Spinal cord (tissue), 10 donors: ENCODE results near the gene MYO1B. TPM values are rescaled to one million over a fixed set of nuclear protein-coding genes. Genes with fewer than 3 reads are reported as not detected.

ENCODE experiments used
- DNase-seq, 6 donors: peaks; one replicate each; pipeline versions ENCODE4 v3.0.0 to v3.0.0-alpha.2; 2013 to 2015; ENCODE audit warnings: low spot score in 6 of 6, low read depth in 4 of 6
- H3K27ac ChIP-seq: one replicate; pipeline ENCODE4 v1.5.1; 2013; ENCODE audit warnings: low read depth, low read length, control low read depth
- H3K27me3 ChIP-seq: one replicate; pipeline ENCODE4 v1.6.1; 2013; ENCODE audit warnings: low read length; ENCODE audit not compliant: control insufficient read depth, insufficient read depth
- H3K36me3 ChIP-seq: one replicate; pipeline ENCODE4 v1.6.1; 2013; ENCODE audit warnings: low read length; ENCODE audit not compliant: control insufficient read depth, insufficient read depth
- H3K4me1 ChIP-seq: one replicate; pipeline ENCODE4 v1.6.1; 2013; ENCODE audit warnings: low read length; ENCODE audit not compliant: control insufficient read depth, insufficient read depth
- H3K4me3 ChIP-seq: one replicate; pipeline ENCODE4 v1.5.1; 2013; ENCODE audit warnings: low read depth, low read length, control low read depth
- H3K9me3 ChIP-seq: one replicate; pipeline ENCODE4 v1.6.1; 2013; ENCODE audit warnings: low read length; ENCODE audit not compliant: control insufficient read depth, insufficient read depth
- WGBS: methylation state at CpG from one replicate; pipeline ENCODE4 v1.1.5; 2013; ENCODE audit warnings: missing lambda C conversion rate; ENCODE audit not compliant: insufficient coverage; 5-methylcytosine and 5-hydroxymethylcytosine counted together
- polyA plus RNA-seq, 2 donors: library from polyadenylated mRNA; unstranded; fragments of 120-200 nt; gene quantifications; one replicate each; pipeline ENCODE4 v1.2.1, GENCODE V29; 2013; ENCODE audit not compliant: insufficient read length in 2 of 2
- total RNA-seq, 2 donors: library from RNA; depleted of rRNA in 1 of 2; stranded (reverse); fragments of 120-200 nt in 1 of 2; fragments of >200 nt in 1 of 2; gene quantifications; one replicate each; pipeline versions ENCODE4 v1.2.3 to v1.2.4, GENCODE V29; 2013 to 2014
- donor health status: healthy.

The MYO1B gene
- total and polyA plus RNA-seq, 4 donors = 33.5 to 67.6 (median 54.5) TPM

GRCh38 chr2:191280834-191281756 lies 35.9 kb downstream of the MYO1B start:
- H3K27ac ChIP-seq = no peak overlapping the region
- H3K9me3 ChIP-seq = no peaks in the 10 kb centered on the region
- no peaks in the 10 kb centered on the region for H3K4me1 ChIP-seq
- no peak overlapping the region for H3K4me3 ChIP-seq
- 88% methylated on average over 11 of the region's 13 CpGs for WGBS
- no peaks in the 10 kb centered on the region for H3K36me3 ChIP-seq
- no peaks in the 10 kb centered on the region for H3K27me3 ChIP-seq
- DNase-seq = no peak

DNA sequence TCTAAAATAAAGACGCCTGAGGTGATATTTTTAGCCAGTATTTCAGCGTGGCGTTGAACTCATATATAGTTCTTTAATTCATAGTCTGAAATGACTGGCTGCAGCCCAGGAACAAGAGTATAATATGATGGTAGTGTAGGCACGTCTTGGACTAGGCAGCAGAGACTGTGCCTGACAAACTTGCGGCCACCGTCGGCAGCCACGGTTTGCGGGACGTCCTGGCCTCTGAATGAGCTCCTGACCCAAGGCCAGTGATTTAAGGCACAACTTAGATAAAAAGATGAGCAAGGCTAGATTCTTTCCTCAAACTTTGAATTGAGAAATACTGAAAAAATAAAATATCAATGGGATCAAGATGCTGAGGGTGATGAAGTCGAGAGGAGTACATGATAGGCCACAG lies 40.0 kb downstream of the MYO1B start:
- Histone ChIP-seq H3K27ac (no peak overlapping the region), H3K36me3 (no peaks in the 10 kb centered on the region), H3K4me1 (no peaks in the 10 kb centered on the region), H3K9me3 (no peaks in the 10 kb centered on the region), H3K27me3 (no peaks in the 10 kb centered on the region), H3K4me3 (no peak overlapping the region)
- 73% methylated on average over 4 of the region's 11 CpGs for WGBS
- no peak for DNase-seq

DNA sequence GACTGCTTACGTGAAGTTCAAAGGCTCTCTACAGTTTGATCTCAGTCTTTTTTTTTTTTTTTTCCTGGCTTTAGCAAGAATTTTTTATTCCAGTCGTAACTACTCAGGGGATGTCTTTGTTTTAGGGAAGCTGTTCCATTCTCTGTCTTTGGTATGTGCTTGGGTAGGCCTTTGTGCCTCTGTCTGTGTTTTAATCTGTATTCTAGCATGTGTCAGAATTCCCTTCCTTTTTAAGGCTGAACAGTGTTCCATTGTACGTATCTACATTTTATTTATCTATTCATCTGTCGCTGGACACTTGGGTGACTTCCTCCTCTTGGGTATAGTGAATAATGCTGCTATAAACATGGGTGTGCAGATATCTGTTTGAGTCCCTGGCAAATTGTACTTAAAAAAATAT lies 42.6 kb downstream of the MYO1B start:
- no CpG with 5 or more reads among the region's 4 CpGs for WGBS
- H3K27ac ChIP-seq = no peak overlapping the region
- H3K9me3 ChIP-seq = no peaks in the 10 kb centered on the region
- DNase-seq = no peak
- H3K4me1 ChIP-seq = no peaks in the 10 kb centered on the region
- H3K4me3 ChIP-seq = no peak overlapping the region
- H3K36me3 ChIP-seq = no peaks in the 10 kb centered on the region
- H3K27me3 ChIP-seq = no peaks in the 10 kb centered on the region

- no peak overlapping the region for H3K27ac ChIP-seq
- H3K9me3 ChIP-seq = no peaks in the 10 kb centered on the region
- H3K36me3 ChIP-seq = no peaks in the 10 kb centered on the region
- H3K4me3 ChIP-seq = no peak overlapping the region
- peak in 1 of 6 donors; percentile 33 for DNase-seq
- H3K4me1 ChIP-seq = no peaks in the 10 kb centered on the region
- 70% methylated on average over 2 of the region's 7 CpGs for WGBS
- no peaks in the 10 kb centered on the region for H3K27me3 ChIP-seq
These were observed 43.8 kb downstream of the MYO1B start for GRCh38 chr2:191289049-191289448.

DNA sequence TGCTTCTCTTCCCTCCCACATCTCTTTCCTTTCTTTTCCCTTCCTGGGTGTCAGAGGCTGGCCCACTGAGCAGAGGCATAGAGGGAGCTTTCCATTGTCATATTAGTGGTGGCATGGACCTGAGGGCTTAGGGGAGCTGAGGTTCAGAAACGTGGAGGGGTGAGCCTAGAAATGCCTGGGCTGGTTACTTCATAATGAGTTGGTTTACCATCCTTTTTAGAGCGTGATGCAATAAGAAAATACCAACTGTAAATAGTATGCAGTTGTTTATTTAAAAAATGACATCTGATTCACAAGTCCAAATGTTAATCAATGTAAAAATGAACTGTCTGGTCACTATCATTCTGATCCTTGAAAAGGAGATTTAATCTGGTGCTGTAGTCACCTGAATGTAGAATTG lies 46.3 kb downstream of the MYO1B start:
- H3K4me1 ChIP-seq = no peaks in the 10 kb centered on the region
- no CpG with 5 or more reads among the region's 2 CpGs for WGBS
- H3K9me3 ChIP-seq = no peaks in the 10 kb centered on the region
- H3K27ac ChIP-seq = no peak overlapping the region
- H3K36me3 ChIP-seq = no peaks in the 10 kb centered on the region
- no peak overlapping the region for H3K4me3 ChIP-seq
- no peaks in the 10 kb centered on the region for H3K27me3 ChIP-seq
- no peak for DNase-seq

GRCh38 chr2:191292869-191293268 lies 47.7 kb downstream of the MYO1B start:
- Histone ChIP-seq H3K9me3 (no peaks in the 10 kb centered on the region), H3K27ac (no peak overlapping the region), H3K36me3 (no peaks in the 10 kb centered on the region), H3K27me3 (no peaks in the 10 kb centered on the region), H3K4me1 (no peaks in the 10 kb centered on the region), H3K4me3 (no peak overlapping the region)
- DNase-seq = no peak

GRCh38 chr2:191295088-191295487 lies 49.9 kb downstream of the MYO1B start:
- Histone ChIP-seq H3K4me1 (no peaks in the 10 kb centered on the region), H3K27ac (no peak overlapping the region), H3K36me3 (no peaks in the 10 kb centered on the region), H3K9me3 (no peaks in the 10 kb centered on the region), H3K4me3 (no peak overlapping the region), H3K27me3 (no peaks in the 10 kb centered on the region)
- no peak for DNase-seq
- WGBS = 0% methylated on average over 1 of the region's 3 CpGs

DNA sequence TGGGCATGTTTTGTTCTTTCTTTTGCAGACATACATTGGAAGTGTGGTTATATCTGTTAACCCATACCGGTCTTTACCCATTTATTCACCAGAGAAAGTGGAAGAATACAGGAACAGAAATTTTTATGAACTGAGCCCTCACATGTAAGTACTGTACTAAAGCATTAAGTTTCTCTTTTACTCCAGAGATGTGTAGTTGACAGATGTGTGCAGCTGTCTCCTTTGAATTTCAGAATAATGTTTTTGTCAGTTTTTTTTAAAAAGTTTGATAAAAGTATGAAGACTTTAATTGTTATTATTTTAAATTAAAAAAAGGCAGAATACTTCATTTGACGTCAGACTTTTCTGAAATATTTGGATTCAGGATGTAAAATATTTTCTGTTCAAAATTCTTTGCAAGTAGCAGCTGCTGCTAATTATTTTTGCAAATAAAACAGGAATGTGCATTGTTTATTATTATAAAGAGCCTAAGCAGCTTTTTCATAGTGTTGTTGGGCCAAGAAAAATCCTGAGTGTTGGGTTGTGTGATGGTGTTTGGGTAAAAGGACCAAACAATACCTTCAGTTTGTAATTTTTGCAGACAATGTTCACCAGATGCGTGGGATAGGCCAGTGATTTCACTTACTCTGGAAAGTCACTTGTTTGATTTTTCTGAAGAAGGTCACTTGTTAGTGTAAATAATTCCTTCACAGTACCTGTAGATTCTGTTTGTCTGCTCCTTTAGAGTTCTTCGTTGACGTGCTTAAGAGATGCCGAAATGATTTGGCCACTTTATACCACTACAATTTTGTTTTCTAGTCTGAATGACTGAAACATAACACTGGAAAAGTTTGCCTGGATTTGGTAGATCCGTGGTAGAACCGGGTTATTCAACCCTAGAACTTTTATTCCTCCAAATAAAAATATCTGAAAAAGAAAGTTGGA lies 51.1 kb downstream of the MYO1B start:
- Histone ChIP-seq H3K27ac (no peak overlapping the region), H3K4me3 (no peak overlapping the region), H3K36me3 (no peaks in the 10 kb centered on the region), H3K9me3 (no peaks in the 10 kb centered on the region), H3K4me1 (no peaks in the 10 kb centered on the region), H3K27me3 (no peaks in the 10 kb centered on the region)
- WGBS = no CpG with 5 or more reads among the region's 8 CpGs
- DNase-seq = no peak

DNA sequence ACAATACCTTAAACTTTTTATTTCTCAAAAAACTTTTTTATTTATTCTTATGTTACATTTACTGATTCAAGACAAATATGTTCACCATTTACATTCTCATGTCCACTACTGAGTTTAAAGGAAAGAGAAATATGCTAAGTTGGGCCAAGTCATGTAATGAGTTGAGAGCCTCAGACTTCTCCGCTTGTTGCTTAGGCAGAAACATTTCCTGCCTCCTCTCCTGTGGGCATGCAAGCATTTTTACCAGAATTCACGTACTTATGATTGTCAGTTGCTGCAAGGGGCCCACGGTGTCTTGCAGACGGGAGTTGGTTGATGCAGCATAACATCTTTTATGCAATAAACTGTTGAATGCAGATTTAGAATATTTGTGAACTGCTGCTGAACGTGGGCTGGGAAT lies 51.8 kb downstream of the MYO1B start:
- no peak overlapping the region for H3K4me3 ChIP-seq
- no peak overlapping the region for H3K27ac ChIP-seq
- H3K4me1 ChIP-seq = no peaks in the 10 kb centered on the region
- H3K27me3 ChIP-seq = no peaks in the 10 kb centered on the region
- H3K9me3 ChIP-seq = no peaks in the 10 kb centered on the region
- H3K36me3 ChIP-seq = no peaks in the 10 kb centered on the region
- DNase-seq = no peak
- WGBS = 60% methylated on average over 1 of the region's 5 CpGs
